GM10266 (cell line): ENCODE data around the gene SIGLEC12.

ENCODE experiments used
- DNase-seq: peaks from one replicate; pipeline ENCODE4 v3.0.0; 2012; ENCODE audit errors: extremely low spot score
- CTCF ChIP-seq: IDR thresholded peaks from 2 replicates; pipeline ENCODE4 v1.5.1; 2012; ENCODE audit warnings: mild to moderate bottlenecking, low read depth; ENCODE audit not compliant: control insufficient read depth, insufficient read depth; ENCODE audit errors: missing control alignments

Gene SIGLEC12

GRCh38 chr19:51546650-51547396, 45.2 kb upstream of the SIGLEC12 start:
- DNase-seq: no peak
- no peak for TF ChIP-seq CTCF

GRCh38 chr19:51546107-51546649, 44.6 kb upstream of the SIGLEC12 start:
- TF ChIP-seq CTCF: no peak
- no peak for DNase-seq

- DNase-seq: no peak
Measured at GRCh38 chr19:51544038-51544437, 42.4 kb upstream of the SIGLEC12 start.

GRCh38 chr19:51542699-51543098, 41.1 kb upstream of the SIGLEC12 start:
- no peak for DNase-seq
- TF ChIP-seq CTCF: no peak

More at GRCh38 chr19:51544038-51544437, 42.4 kb upstream of the SIGLEC12 start:
- TF ChIP-seq CTCF: no peak

- DNase-seq: no peak
- no peak for TF ChIP-seq CTCF
Measured at GRCh38 chr19:51541458-51542357, 40.1 kb upstream of the SIGLEC12 start.

GRCh38 chr19:51539821-51540366, 38.3 kb upstream of the SIGLEC12 start:
- no peak for DNase-seq
- no peak for TF ChIP-seq CTCF
